GM13977 (cell line): ENCODE measurements around the gene POP5.
"Not testable (repeated sequence)": the region's sequence is repeated elsewhere in the genome, so short reads cannot be mapped to it uniquely, and the experiment has no call there.

Experiments
- DNase-seq: peaks from one replicate; pipeline ENCODE4 v3.0.0; 2012; ENCODE audit warnings: low spot score
- CTCF ChIP-seq: IDR thresholded peaks from 2 replicates; pipeline ENCODE4 v1.5.1; 2012; ENCODE audit warnings: mild to moderate bottlenecking, control low read depth; ENCODE audit not compliant: insufficient read depth; ENCODE audit errors: extremely low read depth, missing control alignments
- in situ Hi-C: fragments of 300-500 bp; cut with MboI; formaldehyde crosslinking; loops from one replicate; pipeline ENCODE4 v1.12.0; 2022; ENCODE audit warnings: low sequenced_read_pairs, low pct_unique_long_range_greater_than_20kb, mixed read lengths, inconsistent platforms; ENCODE audit not compliant: unreplicated experiment

Gene POP5

GRCh38 chr12:120532701-120533238, 48.4 kb downstream of the POP5 start:
- in situ Hi-C loops: no loop called here
- peak; percentile 52 for DNase-seq
- TF ChIP-seq CTCF: no peak

GRCh38 chr12:120530418-120530761, 50.8 kb downstream of the POP5 start:
- in situ Hi-C loops, DNase-seq: not testable (repeated sequence)

- TF ChIP-seq CTCF: no peak
- in situ Hi-C loops: no loop called here
- DNase-seq: peak; percentile 30
Observed at GRCh38 chr12:120529641-120530417, 51.4 kb downstream of the POP5 start.

- in situ Hi-C loops: no loop called here
- DNase-seq: peak; percentile 86
- TF ChIP-seq CTCF: no peak
Observed at GRCh38 chr12:120528861-120529525, 52.2 kb downstream of the POP5 start, which contains the start of gene COQ5. Gene COQ5, minus strand, starts transcription at chr12:120529158. Its CDS starts 17 bp downstream, at chr12:120529141.
